Natural killer cell treated with Interleukin-12 subunit alpha and Interleukin-12 subunit beta and Interleukin-15 and Interleukin-18, amount 100 ng/mL, for 72 hours (primary cell): ENCODE results near the gene AFDN. TPM values are rescaled to one million over a fixed set of nuclear protein-coding genes. Genes with fewer than 3 reads are reported as not detected.

ENCODE experiments used
- ATAC-seq, 2 donors: fragments of 150-1000 bp; cut with Tn5 transposase in 1 of 2; sonication (Bioruptor Pico), chemical (Tn5 transposase) in 1 of 2; 2 replicates each; pipeline ENCODE4 v1.10.0; 2021
- DNase-seq: peaks from one replicate; pipeline ENCODE4 v3.0.0; 2022; ENCODE audit warnings: low spot score
- H3K27ac Mint-ChIP-seq, 2 donors: 1 replicate in 1 of 2; 2 replicates in 1 of 2; pipeline ENCODE4 v1.8.0; 2022; ENCODE audit warnings: mixed read lengths in 2 of 2, mild to moderate bottlenecking in 1 of 2, moderate library complexity in 1 of 2
- H3K27me3 Mint-ChIP-seq, 2 donors: 1 replicate in 1 of 2; 2 replicates in 1 of 2; pipeline ENCODE4 v1.8.0; 2022; ENCODE audit warnings: mixed read lengths in 2 of 2
- H3K36me3 Mint-ChIP-seq: one replicate; pipeline ENCODE4 v1.8.0; 2022; ENCODE audit warnings: mixed read lengths
- H3K4me1 Mint-ChIP-seq, 2 donors: 1 replicate in 1 of 2; 2 replicates in 1 of 2; pipeline ENCODE4 v1.8.0; 2022; ENCODE audit warnings: low read depth in 2 of 2, mixed read lengths in 2 of 2, mild to moderate bottlenecking in 1 of 2
- H3K4me3 Mint-ChIP-seq: one replicate; pipeline ENCODE4 v1.8.0; 2022; ENCODE audit warnings: mixed read lengths
- H3K9me3 Mint-ChIP-seq: 2 replicates; pipeline ENCODE4 v1.8.0; 2022; ENCODE audit warnings: mixed read lengths
- total RNA-seq, 2 donors: library from RNA; stranded (reverse); gene quantifications; one replicate each; pipeline ENCODE4 v1.2.3, GENCODE V29; 2022

The AFDN gene
- total RNA-seq, 2 donors from 2014 or later: 36.6 to 37.9 TPM

GRCh38 chr6:167799033-167799821, 27.5 kb upstream of the AFDN start:
- H3K4me1 Mint-ChIP-seq: peaks cover 0 to 5% of the 10 kb centered on the region in 2 donors
- no peaks in the 10 kb centered on the region for H3K36me3 Mint-ChIP-seq
- DNase-seq (no peak), ATAC-seq (no peak)
- H3K27me3 Mint-ChIP-seq: peaks cover 36 to 41% of the 10 kb centered on the region in 2 donors
- no peak overlapping the region for H3K27ac Mint-ChIP-seq
- no peaks in the 10 kb centered on the region for H3K9me3 Mint-ChIP-seq
- no peak overlapping the region for H3K4me3 Mint-ChIP-seq

DNA sequence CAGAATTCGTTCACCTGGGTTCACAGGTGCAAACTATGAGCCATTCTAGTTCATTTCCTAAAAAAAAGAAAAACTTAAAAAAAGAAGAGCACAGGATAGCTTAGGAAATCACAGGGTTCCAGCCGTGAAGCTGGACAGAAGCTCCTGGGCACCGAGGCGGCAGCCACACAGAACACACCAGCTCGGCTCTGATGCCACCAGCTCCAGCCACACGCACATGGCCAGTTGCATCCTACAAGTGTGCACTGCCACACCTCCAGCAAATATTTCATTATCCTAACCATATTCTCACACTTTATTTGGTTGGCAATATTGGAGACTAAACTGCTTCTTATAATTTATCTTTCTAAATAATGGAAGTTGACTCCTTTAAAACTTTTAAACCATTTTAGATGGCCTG, 26.2 kb upstream of the AFDN start:
- H3K9me3 Mint-ChIP-seq: no peaks in the 10 kb centered on the region
- H3K4me1 Mint-ChIP-seq: no peaks in the 10 kb centered on the region
- H3K4me3 Mint-ChIP-seq: no peak overlapping the region
- DNase-seq: no peak
- no peaks in the 10 kb centered on the region for H3K36me3 Mint-ChIP-seq
- H3K27me3 Mint-ChIP-seq: peaks cover 31 to 34% of the 10 kb centered on the region in 2 donors
- no peak for ATAC-seq
- no peak overlapping the region for H3K27ac Mint-ChIP-seq

DNA sequence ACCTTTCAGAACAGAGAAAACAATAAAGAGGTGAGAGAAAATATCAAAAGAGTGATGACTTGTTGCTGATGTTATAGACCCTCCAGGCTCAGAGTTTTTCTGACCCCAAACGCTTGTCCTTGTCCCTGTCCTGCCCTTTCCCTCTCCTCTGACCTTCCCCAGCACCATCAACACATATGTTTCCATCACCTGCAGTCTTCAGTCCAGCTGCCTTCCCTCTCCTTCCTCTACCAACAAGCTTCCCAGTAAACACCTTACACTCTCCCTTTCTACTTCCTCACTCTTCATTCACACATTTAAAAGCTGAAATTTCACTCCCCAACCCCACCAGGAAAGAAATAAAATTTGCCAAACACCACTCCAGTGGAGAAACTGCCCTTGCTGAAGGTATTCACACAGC, 25.4 kb upstream of the AFDN start:
- no peaks in the 10 kb centered on the region for H3K9me3 Mint-ChIP-seq
- H3K36me3 Mint-ChIP-seq: no peaks in the 10 kb centered on the region
- no peak for DNase-seq
- no peak for ATAC-seq
- H3K4me3 Mint-ChIP-seq: no peak overlapping the region
- no peaks in the 10 kb centered on the region for H3K4me1 Mint-ChIP-seq
- H3K27me3 Mint-ChIP-seq: peaks cover 30 to 35% of the 10 kb centered on the region in 2 donors
- H3K27ac Mint-ChIP-seq: no peak overlapping the region

DNA sequence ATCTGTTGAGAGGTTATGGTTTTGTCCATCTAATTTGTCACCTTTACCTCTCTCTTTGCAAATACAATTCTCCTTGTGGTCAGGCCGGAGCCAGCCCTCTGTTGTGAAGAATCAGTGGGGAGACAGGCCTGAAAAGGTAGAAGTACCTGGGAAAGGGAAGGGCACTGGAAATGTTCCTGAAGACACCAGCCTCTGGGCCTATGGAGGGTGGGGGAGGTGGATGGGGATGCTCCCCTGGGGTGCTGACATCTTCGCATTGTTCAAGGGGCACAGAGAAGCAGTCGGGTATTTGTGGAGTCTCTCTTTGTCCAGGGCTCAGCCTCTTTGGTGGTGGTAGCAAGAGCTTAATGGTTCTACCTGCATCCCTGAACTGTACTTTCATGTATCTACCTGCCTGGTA, 24.4 kb upstream of the AFDN start:
- Mint-ChIP-seq H3K36me3 (no peaks in the 10 kb centered on the region), H3K27me3 (peaks cover 32 to 35% of the 10 kb centered on the region in 2 donors), H3K4me3 (no peak overlapping the region), H3K9me3 (no peaks in the 10 kb centered on the region), H3K27ac (no peak overlapping the region), H3K4me1 (no peaks in the 10 kb centered on the region)
- no peak for DNase-seq
- ATAC-seq: no peak

DNA sequence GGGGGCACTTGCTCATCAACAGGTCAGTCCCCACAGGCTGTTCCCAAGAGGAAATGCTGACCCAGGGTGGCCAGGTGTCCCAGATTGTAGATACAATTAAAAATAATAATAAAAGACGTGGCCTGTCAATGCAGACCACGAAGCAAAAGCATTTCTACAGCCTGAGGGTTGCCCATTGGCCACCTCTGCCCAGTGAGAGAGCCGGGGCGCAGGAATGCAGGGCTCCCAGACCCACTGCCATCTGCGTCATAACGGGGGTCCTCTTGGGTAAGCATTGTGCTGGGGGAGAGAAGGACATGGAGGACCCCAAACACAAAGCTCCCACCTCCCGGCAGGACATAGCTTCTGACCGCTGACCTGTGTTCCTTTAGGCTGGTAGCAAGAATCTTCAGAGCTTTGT, 22.9 kb upstream of the AFDN start:
- Mint-ChIP-seq H3K9me3 (no peaks in the 10 kb centered on the region), H3K36me3 (no peaks in the 10 kb centered on the region), H3K27me3 (peaks cover 27% of the 10 kb centered on the region in 2 donors), H3K4me1 (no peaks in the 10 kb centered on the region), H3K27ac (no peak overlapping the region), H3K4me3 (no peak overlapping the region)
- no peak for ATAC-seq
- no peak for DNase-seq

DNA sequence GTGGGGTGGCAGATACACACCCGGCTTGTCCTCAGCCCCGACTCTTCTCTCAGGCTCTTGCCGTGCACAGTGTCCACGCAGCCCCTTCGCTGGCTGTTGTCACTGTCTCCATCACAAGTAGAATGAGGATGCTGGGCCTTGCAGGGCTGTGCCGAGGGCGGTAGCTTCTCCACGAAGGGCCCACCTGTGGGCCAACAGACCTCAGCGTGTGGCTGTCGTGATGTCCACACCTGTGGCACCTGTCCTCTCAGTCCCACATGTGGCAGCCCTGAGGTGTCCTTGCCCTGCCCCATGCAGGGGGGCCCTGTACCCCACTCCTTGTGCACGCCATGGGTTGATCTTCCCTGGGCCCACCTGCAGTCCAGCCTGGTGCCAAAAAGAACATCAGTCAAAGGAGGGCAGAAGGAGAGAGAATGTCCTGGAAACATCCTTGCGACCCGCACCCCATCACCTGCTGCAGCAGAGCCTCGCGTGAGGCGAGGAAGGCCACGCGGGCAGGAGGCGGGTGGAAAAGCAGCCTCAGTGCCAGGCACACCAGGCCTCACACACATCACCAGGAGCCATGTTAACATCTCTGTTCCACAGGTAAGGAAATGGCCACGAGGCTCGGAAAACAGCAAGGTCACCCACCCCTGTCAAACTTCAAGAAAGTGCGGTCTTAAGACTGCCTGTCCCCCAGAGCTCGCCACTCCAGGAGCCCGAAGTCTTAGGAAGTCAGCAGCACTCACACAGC, 22.3 kb upstream of the AFDN start:
- DNase-seq (no peak), ATAC-seq (no peak)
- Mint-ChIP-seq H3K27ac (no peak overlapping the region), H3K4me3 (no peak overlapping the region), H3K4me1 (no peaks in the 10 kb centered on the region), H3K36me3 (no peaks in the 10 kb centered on the region), H3K9me3 (no peaks in the 10 kb centered on the region), H3K27me3 (peaks cover 25 to 27% of the 10 kb centered on the region in 2 donors)

- Mint-ChIP-seq H3K36me3 (no peaks in the 10 kb centered on the region), H3K27ac (no peak overlapping the region), H3K4me1 (no peaks in the 10 kb centered on the region), H3K4me3 (no peak overlapping the region), H3K27me3 (peaks cover 23% of the 10 kb centered on the region in 2 donors), H3K9me3 (no peaks in the 10 kb centered on the region)
- DNase-seq (no peak), ATAC-seq (no peak)
These were observed 21.2 kb upstream of the AFDN start for GRCh38 chr6:167805349-167806060.

GRCh38 chr6:167806061-167806700, 20.5 kb upstream of the AFDN start:
- no peaks in the 10 kb centered on the region for H3K36me3 Mint-ChIP-seq
- peaks cover 22 to 26% of the 10 kb centered on the region in 2 donors for H3K27me3 Mint-ChIP-seq
- H3K4me3 Mint-ChIP-seq: no peak overlapping the region
- H3K9me3 Mint-ChIP-seq: no peaks in the 10 kb centered on the region
- ATAC-seq (no peak), DNase-seq (no peak)
- H3K27ac Mint-ChIP-seq: no peak overlapping the region
- H3K4me1 Mint-ChIP-seq: no peaks in the 10 kb centered on the region

DNA sequence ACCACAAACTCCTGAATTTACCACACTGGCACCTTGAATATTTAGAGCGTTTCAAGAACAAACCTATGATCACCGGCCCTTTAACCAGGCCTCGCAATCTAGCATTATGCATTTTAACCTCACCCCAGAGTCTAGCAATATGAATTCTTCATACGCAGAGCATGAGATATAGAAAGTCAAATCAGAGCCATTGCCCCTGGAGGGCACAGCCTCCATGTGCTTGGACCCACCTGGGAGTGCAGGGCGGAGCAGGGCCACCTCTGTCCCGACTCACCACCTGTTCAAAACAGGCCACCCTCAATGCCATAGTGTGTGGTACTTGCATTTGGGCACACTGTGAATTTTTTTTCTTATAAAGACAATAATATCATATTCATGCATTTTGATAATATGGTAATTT, 19.5 kb upstream of the AFDN start:
- Mint-ChIP-seq H3K27ac (no peak overlapping the region), H3K9me3 (no peaks in the 10 kb centered on the region), H3K4me3 (no peak overlapping the region), H3K36me3 (no peaks in the 10 kb centered on the region), H3K4me1 (no peaks in the 10 kb centered on the region), H3K27me3 (peaks cover 18 to 25% of the 10 kb centered on the region in 2 donors)
- DNase-seq (no peak), ATAC-seq (no peak)

GRCh38 chr6:167807756-167808155, 19.0 kb upstream of the AFDN start:
- DNase-seq: no peak
- Mint-ChIP-seq H3K4me1 (no peaks in the 10 kb centered on the region), H3K27ac (no peak overlapping the region), H3K36me3 (no peaks in the 10 kb centered on the region), H3K4me3 (no peak overlapping the region), H3K9me3 (no peaks in the 10 kb centered on the region), H3K27me3 (peaks cover 18 to 25% of the 10 kb centered on the region in 2 donors)
- no peak for ATAC-seq

DNA sequence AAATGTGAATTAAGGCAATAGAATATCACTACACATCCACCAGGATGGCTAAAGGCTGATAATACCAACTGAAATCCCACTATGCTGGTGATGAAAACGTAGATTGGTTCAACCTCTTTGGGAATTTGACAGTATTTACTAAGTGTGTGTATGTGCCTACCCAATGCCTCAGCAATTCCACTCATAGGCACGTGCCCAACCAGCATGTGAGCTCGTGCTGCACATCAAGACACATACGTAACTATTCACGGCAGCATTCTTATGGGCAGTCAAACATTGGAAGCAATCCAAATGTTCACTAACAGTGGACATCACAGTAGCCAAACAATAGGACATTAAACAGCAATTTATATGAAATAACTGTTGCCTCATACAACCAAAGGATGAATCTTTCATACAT, 15.7 kb upstream of the AFDN start:
- Mint-ChIP-seq H3K27me3 (peaks cover 7 to 19% of the 10 kb centered on the region in 2 donors), H3K36me3 (no peaks in the 10 kb centered on the region), H3K4me1 (no peaks in the 10 kb centered on the region), H3K4me3 (no peak overlapping the region), H3K9me3 (no peaks in the 10 kb centered on the region), H3K27ac (no peak overlapping the region)
- no peak for ATAC-seq
- DNase-seq: no peak

DNA sequence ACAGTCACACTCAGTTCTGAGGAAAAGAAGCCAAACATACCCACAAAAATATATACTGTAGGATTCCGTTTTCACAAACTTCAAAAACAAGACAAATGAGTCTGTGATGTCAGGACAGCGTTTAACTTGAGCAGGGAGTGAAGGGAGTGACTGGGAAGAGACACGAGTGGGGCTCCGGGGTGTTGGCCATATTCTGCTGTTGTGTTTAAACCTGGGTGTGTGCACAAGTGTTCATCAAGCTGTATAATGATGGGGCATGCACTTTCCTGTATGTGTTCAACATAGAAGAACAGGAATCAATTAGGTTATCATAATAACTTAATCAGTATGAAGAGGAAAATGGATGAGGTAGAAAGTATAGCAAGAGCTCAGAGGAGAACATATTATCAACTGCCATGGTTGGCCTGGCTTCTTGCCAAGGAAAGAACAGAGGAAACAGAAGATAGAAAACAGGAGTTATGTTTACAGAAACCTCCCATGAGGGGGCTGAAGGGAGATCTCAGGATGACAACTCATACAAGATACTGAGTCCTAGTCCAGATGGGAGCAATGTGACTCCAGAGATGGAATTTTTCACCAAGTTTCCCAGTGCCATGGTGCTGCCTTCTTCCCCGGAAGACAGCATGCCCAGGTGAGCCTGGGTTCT, 15.1 kb upstream of the AFDN start:
- Mint-ChIP-seq H3K4me1 (no peaks in the 10 kb centered on the region), H3K27me3 (peaks cover 7 to 19% of the 10 kb centered on the region in 2 donors), H3K27ac (no peak overlapping the region), H3K4me3 (no peak overlapping the region), H3K9me3 (no peaks in the 10 kb centered on the region), H3K36me3 (no peaks in the 10 kb centered on the region)
- DNase-seq: no peak
- ATAC-seq: no peak

DNA sequence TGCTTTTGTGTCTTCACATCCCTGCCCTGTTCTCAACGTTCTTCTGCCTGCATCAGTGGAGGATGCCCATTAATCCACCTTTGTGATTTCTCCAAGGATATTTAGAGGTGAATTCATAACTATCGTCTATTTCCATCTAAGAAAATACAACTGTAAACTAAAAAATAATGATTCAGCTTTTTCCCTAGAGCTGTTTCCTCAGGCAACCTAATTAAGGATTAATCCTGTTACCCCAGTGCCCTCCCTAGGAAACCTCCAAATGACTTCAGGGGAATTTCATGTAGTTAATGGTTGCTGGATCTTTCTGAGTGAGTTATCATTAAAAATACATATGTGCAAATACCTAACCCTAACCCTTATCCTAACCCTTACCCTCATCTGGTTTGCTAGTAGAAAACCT, 14.6 kb upstream of the AFDN start:
- DNase-seq (no peak), ATAC-seq (no peak)
- Mint-ChIP-seq H3K4me3 (no peak overlapping the region), H3K27me3 (peaks cover 7 to 21% of the 10 kb centered on the region in 2 donors), H3K9me3 (no peaks in the 10 kb centered on the region), H3K4me1 (no peaks in the 10 kb centered on the region), H3K36me3 (no peaks in the 10 kb centered on the region), H3K27ac (no peak overlapping the region)
